HCT116 (cell line): ENCODE results near the gene ZNF593. TPM values are rescaled to one million over a fixed set of nuclear protein-coding genes. Genes with fewer than 3 reads are reported as not detected.

Experiments used
- ATAC-seq: fragments of 200-7000 bp; cut with Tn5 transposase; 2 replicates; pipeline ENCODE4 v1.9.1; 2020; ENCODE audit warnings: mild to moderate bottlenecking, moderate library complexity
- BruUV-seq: library from RNA; stranded (reverse); fragments of 400-500 nt; replicated peaks from 2 replicates; lab custom pipeline; 2021; lab: Mats Ljungman, UMichigan
- CTCF ChIA-PET: fragments of 300-600 bp; sonication (Branson Sonifier 250); formaldehyde crosslinking; loops from one replicate; lab custom pipeline; 2021; ENCODE audit warnings: antibody characterized with exemption; lab: Charles Lee
- POLR2A ChIA-PET: fragments of 300-600, 350-600 bp; sonication (Branson Sonifier 250); formaldehyde crosslinking; loops from one replicate; lab custom pipeline; 2021; ENCODE audit warnings: antibody characterized with exemption; lab: Charles Lee
- RAD21 ChIA-PET, 2 experiments: fragments of 300-600 bp; sonication (Branson Sonifier 250); formaldehyde crosslinking; loops; one replicate each; lab custom pipeline; 2023; ENCODE audit warnings: low total read pairs in 2 of 2; ENCODE audit not compliant: uncharacterized antibody in 2 of 2, unreplicated experiment in 2 of 2, low non-redundant PET in 1 of 2; lab: Charles Lee
- DNase-seq: peaks from one replicate; pipeline ENCODE4 v3.0.0-alpha.2; 2010; ENCODE audit warnings: low read depth, low spot score
- H2AFZ ChIP-seq: fragments of 200-600 bp; shearing (Covaris generic), sonication (generic); 2 replicates; pipeline ENCODE4 v1.6.1; 2017; ENCODE audit warnings: low read depth, mixed run types, mixed read lengths, antibody characterized with exemption, low read length; ENCODE audit not compliant: poor library complexity, severe bottlenecking
- H3K27ac ChIP-seq: 2 replicates; pipeline ENCODE4 v1.5.1; 2012; ENCODE audit warnings: low read depth, low read length
- H3K27me3 ChIP-seq: fragments of 200-600 bp; sonication (generic); 2 replicates; pipeline ENCODE4 v1.6.1; 2016; ENCODE audit warnings: mixed run types, low read length, mixed read lengths; ENCODE audit not compliant: insufficient read depth
- H3K36me3 ChIP-seq, 2 experiments: fragments of 200-500 bp in 1 of 2; fragments of 200-600 bp in 1 of 2; sonication (Bioruptor generic) in 1 of 2; sonication (generic) in 1 of 2; 2 replicates each; pipeline versions ENCODE4 v1.5.1 to v1.6.1; 2014 to 2016; ENCODE audit warnings: low read length in 2 of 2, inconsistent platforms in 1 of 2, mixed read lengths in 1 of 2, mixed run types in 1 of 2; ENCODE audit not compliant: insufficient read depth in 2 of 2, control insufficient read depth in 1 of 2
- H3K4me1 ChIP-seq, 2 experiments: fragments of 200-600 bp in 1 of 2; sonication (generic) in 1 of 2; 2 replicates each; pipeline versions ENCODE4 v1.5.1 to v1.6.1; 2012 to 2017; ENCODE audit warnings: low read length in 2 of 2, inconsistent platforms in 1 of 2, mild to moderate bottlenecking in 1 of 2, mixed read lengths in 1 of 2, mixed run types in 1 of 2, moderate library complexity in 1 of 2; ENCODE audit not compliant: insufficient read depth in 2 of 2, control insufficient read depth in 1 of 2
- H3K4me2 ChIP-seq: fragments of 200-600 bp; sonication (generic); 2 replicates; pipeline ENCODE4 v1.6.1; 2017; ENCODE audit warnings: mixed run types, low read length, mixed read lengths
- H3K4me3 ChIP-seq, 2 experiments: fragments of 200-600 bp in 1 of 2; sonication (generic) in 1 of 2; replicated peaks in 1 of 2; 2 replicates each; pipeline ENCODE4 v1.5.1; 2011 to 2016; ENCODE audit warnings: low read length in 2 of 2, control low read depth in 1 of 2, low read depth in 1 of 2, mild to moderate bottlenecking in 1 of 2, mixed read lengths in 1 of 2, mixed run types in 1 of 2
- H3K79me2 ChIP-seq: fragments of 200-600 bp; sonication (generic); 2 replicates; pipeline ENCODE4 v1.6.1; 2017; ENCODE audit warnings: mild to moderate bottlenecking, mixed run types, low read length, moderate library complexity, mixed read lengths; ENCODE audit not compliant: insufficient read depth
- H3K9ac ChIP-seq: fragments of 200-600 bp; sonication (generic); 2 replicates; pipeline ENCODE4 v1.6.1; 2016; ENCODE audit warnings: low read length, mixed read lengths
- H3K9me2 ChIP-seq: fragments of 200-600 bp; sonication (generic), shearing (Covaris generic); 2 replicates; pipeline ENCODE4 v1.6.1; 2017; ENCODE audit warnings: mixed run types, mild to moderate bottlenecking, moderate library complexity; ENCODE audit not compliant: insufficient read depth
- H3K9me3 ChIP-seq, 2 experiments: fragments of 200-500 bp in 1 of 2; fragments of 200-600 bp in 1 of 2; sonication (Bioruptor generic) in 1 of 2; sonication (generic) in 1 of 2; 2 replicates each; pipeline ENCODE4 v1.6.1; 2014 to 2017; ENCODE audit warnings: low read length in 2 of 2, mixed read lengths in 2 of 2, inconsistent platforms in 1 of 2, low read depth in 1 of 2, mild to moderate bottlenecking in 1 of 2, mixed run types in 1 of 2, moderate library complexity in 1 of 2; ENCODE audit not compliant: control insufficient read depth in 1 of 2, insufficient read depth in 1 of 2
- H4K20me1 ChIP-seq: fragments of 200-600 bp; sonication (generic), shearing (Covaris generic); 2 replicates; pipeline ENCODE4 v1.6.1; 2017; ENCODE audit warnings: mixed run types, mild to moderate bottlenecking, moderate library complexity; ENCODE audit not compliant: insufficient read depth
- CBX3 ChIP-seq: IDR thresholded peaks from 2 replicates; pipeline ENCODE4 v1.6.1; 2012; ENCODE audit warnings: low read depth
- EZH2 ChIP-seq: fragments of 200-600 bp; sonication (generic); IDR thresholded peaks from 2 replicates; pipeline ENCODE4 v1.6.1; 2017; ENCODE audit warnings: antibody characterized with exemption, mixed run types
- SIN3A ChIP-seq: IDR thresholded peaks from 2 replicates; pipeline ENCODE4 v1.6.1; 2012; ENCODE audit warnings: low read depth
- SRF ChIP-seq: IDR thresholded peaks from 2 replicates; pipeline ENCODE4 v1.6.1; 2012; ENCODE audit warnings: low read depth
- intact Hi-C: fragments of 100-400 bp; cut with micrococcal nuclease; formaldehyde crosslinking; loops from 2 replicates; pipeline ENCODE4 v1.10.0; 2022
- total RNA-seq: library from RNA; stranded (reverse); gene quantifications from one replicate; pipeline ENCODE4 v1.2.1, GENCODE V29; 2021; ENCODE audit not compliant: unreplicated experiment
- TF ChIP-seq, protein P1 (sequence below): IDR thresholded peaks from 2 replicates; pipeline ENCODE4 v1.6.1; 2012; ENCODE audit warnings: low read depth

The ZNF593 gene
- total RNA-seq, 1 experiment from 2014 or later: 62.4 TPM

DNA sequence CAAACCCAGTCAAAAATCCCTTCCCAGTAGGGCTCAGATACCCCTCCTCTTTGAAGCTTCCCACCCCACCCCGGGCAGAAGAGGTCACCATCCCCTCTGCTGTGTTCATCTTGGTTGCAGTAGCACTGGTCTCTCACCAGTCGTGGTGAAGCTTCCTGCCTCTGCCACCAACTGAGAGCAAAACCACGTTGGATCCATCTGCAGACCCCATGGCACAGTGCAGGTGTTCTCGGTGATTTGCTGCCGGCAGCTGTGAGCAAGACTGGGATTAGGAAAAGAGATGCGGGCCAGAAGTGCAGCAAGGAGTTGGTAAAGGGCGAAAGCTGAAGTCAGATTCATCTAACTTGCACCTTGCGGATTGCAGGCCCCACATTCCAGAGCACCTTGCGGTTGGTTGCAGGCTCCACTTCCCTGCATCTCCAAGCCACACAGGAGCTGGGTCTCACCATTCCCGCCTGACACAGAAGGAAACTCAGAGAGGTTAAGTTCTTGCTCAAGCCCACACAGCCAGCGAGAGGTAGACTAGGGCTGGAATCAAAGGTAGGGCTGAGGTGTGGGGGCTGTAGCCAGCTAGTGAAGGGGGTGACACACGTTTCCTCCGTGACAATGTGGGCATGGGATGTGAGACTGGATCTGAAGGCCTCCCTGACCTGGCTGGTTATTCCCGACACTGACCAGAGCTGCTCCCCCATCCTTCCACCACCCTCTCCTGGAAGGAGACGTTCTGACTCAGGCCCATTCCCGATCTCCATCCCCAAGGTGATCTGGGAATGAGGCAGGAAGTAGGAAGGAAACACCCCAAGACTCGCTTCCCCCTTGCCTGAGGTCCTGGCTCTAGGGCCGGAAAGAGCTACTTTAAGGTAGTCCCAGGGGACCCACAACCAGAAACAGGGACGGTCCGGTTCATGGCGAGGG, 14.1 kb upstream of the ZNF593 start:
- H4K20me1 ChIP-seq: no peaks in the 10 kb centered on the region
- no peak overlapping the region for H3K9ac ChIP-seq
- POLR2A ChIA-PET: interaction anchor here (1.6 kb wide), 1 partner anchor 10 kb away, joined by 5 read pairs; no protein-coding TSS in a partner anchor
- H3K4me1 ChIP-seq: peaks cover 11 to 28% of the 10 kb centered on the region in 2 experiments
- H3K79me2 ChIP-seq: no peaks in the 10 kb centered on the region
- DNase-seq (no peak), ATAC-seq (no peak)
- H3K4me2 ChIP-seq: no peak overlapping the region
- H3K27ac ChIP-seq: no peak overlapping the region
- RAD21 ChIA-PET: no interaction called here
- H3K4me3 ChIP-seq: no peak overlapping the region
- no peak overlapping the region for H2AFZ ChIP-seq
- no peaks in the 10 kb centered on the region for H3K27me3 ChIP-seq
- no peaks in the 10 kb centered on the region for H3K9me3 ChIP-seq
- H3K36me3 ChIP-seq: no peaks in the 10 kb centered on the region
- intact Hi-C loops: no loop called here
- TF ChIP-seq SRF: no peak
- no peak for TF ChIP-seq EZH2
- TF ChIP-seq CBX3: no peak
- no peak for TF ChIP-seq SIN3A
- TF ChIP-seq, protein P1, sequence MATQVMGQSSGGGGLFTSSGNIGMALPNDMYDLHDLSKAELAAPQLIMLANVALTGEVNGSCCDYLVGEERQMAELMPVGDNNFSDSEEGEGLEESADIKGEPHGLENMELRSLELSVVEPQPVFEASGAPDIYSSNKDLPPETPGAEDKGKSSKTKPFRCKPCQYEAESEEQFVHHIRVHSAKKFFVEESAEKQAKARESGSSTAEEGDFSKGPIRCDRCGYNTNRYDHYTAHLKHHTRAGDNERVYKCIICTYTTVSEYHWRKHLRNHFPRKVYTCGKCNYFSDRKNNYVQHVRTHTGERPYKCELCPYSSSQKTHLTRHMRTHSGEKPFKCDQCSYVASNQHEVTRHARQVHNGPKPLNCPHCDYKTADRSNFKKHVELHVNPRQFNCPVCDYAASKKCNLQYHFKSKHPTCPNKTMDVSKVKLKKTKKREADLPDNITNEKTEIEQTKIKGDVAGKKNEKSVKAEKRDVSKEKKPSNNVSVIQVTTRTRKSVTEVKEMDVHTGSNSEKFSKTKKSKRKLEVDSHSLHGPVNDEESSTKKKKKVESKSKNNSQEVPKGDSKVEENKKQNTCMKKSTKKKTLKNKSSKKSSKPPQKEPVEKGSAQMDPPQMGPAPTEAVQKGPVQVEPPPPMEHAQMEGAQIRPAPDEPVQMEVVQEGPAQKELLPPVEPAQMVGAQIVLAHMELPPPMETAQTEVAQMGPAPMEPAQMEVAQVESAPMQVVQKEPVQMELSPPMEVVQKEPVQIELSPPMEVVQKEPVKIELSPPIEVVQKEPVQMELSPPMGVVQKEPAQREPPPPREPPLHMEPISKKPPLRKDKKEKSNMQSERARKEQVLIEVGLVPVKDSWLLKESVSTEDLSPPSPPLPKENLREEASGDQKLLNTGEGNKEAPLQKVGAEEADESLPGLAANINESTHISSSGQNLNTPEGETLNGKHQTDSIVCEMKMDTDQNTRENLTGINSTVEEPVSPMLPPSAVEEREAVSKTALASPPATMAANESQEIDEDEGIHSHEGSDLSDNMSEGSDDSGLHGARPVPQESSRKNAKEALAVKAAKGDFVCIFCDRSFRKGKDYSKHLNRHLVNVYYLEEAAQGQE: no peak
- no peaks in the 10 kb centered on the region for H3K9me2 ChIP-seq
- no TSS peak for BruUV-seq
- CTCF ChIA-PET: interaction anchor here (1.1 to 2.9 kb wide), 4 partner anchors 11 to 22 kb away, joined by 3 to 21 read pairs (median 7); partner anchors contain the start of genes CNKSR1 and ZNF593
